HepG2 (cell line): ENCODE results near the gene ANTKMT. TPM values are rescaled to one million over a fixed set of nuclear protein-coding genes. Genes with fewer than 3 reads are reported as not detected.

Source experiments
- CENPBD1 ChIP-seq: sonication (generic); formaldehyde crosslinking; IDR thresholded peaks from 2 replicates; pipeline ENCODE4 v1.8.0; 2022; ENCODE audit warnings: missing genetic modification reagents, low read depth, mild to moderate bottlenecking, borderline replicate concordance
- DNMT1 ChIP-seq: sonication (generic); formaldehyde crosslinking; IDR thresholded peaks from 2 replicates; pipeline ENCODE4 v1.5.1; 2020; ENCODE audit warnings: mild to moderate bottlenecking, missing genetic modification reagents
- IRX3 ChIP-seq: sonication (generic); formaldehyde crosslinking; IDR thresholded peaks from 2 replicates; pipeline ENCODE4 v1.8.1; 2023; ENCODE audit warnings: mild to moderate bottlenecking, low read depth, missing genetic modification reagents, borderline replicate concordance
- JARID2 ChIP-seq: sonication (generic); formaldehyde crosslinking; IDR thresholded peaks from 2 replicates; pipeline ENCODE4 v1.8.1; 2023; ENCODE audit warnings: missing genetic modification reagents, inconsistent platforms; ENCODE audit not compliant: insufficient replicate concordance
- MED1 ChIP-seq: sonication (generic); formaldehyde crosslinking; IDR thresholded peaks from 2 replicates; pipeline ENCODE4 v1.4.0; 2020; ENCODE audit warnings: missing genetic modification reagents
- MXD1 ChIP-seq: sonication (generic); formaldehyde crosslinking; IDR thresholded peaks from 2 replicates; pipeline ENCODE4 v1.4.0; 2020; ENCODE audit warnings: mild to moderate bottlenecking, missing genetic modification reagents
- NKX3-1 ChIP-seq: sonication (generic); formaldehyde crosslinking; IDR thresholded peaks from 2 replicates; pipeline ENCODE4 v1.5.0; 2020; ENCODE audit warnings: missing genetic modification reagents
- NR2F2 ChIP-seq: IDR thresholded peaks from 2 replicates; pipeline ENCODE4 v1.6.1; 2012; ENCODE audit warnings: low read depth, inconsistent platforms, borderline replicate concordance
- PHF21A ChIP-seq: sonication (generic); formaldehyde crosslinking; IDR thresholded peaks from 2 replicates; pipeline ENCODE4 v1.5.0; 2020; ENCODE audit warnings: mild to moderate bottlenecking, missing genetic modification reagents
- POLR2A ChIP-seq, 2 experiments: IDR thresholded peaks; 2 replicates each; pipeline ENCODE4 v1.6.1; 2011; ENCODE audit warnings: low read depth in 2 of 2, low read length in 2 of 2, mild to moderate bottlenecking in 1 of 2, moderate library complexity in 1 of 2; ENCODE audit not compliant: insufficient read depth in 1 of 2
- RBM39 ChIP-seq: fragments of 200-400 bp; formaldehyde crosslinking; IDR thresholded peaks from one replicate; pipeline ENCODE4 v1.6.1; 2018; ENCODE audit warnings: antibody characterized with exemption, mild to moderate bottlenecking, low read depth, low read length; ENCODE audit not compliant: poor library complexity, severe bottlenecking
- SIN3A ChIP-seq: IDR thresholded peaks from 2 replicates; pipeline ENCODE4 v1.6.1; 2011; ENCODE audit warnings: low read depth, mild to moderate bottlenecking, control low read depth, low read length, borderline replicate concordance
- SIX1 ChIP-seq: sonication (generic); formaldehyde crosslinking; IDR thresholded peaks from 2 replicates; pipeline ENCODE4 v1.4.0; 2020; ENCODE audit warnings: missing genetic modification reagents, borderline replicate concordance
- SMARCC2 ChIP-seq: fragments of 450-650 bp; IDR thresholded peaks from 2 replicates; pipeline ENCODE4 v1.6.1; 2017; ENCODE audit warnings: antibody characterized with exemption, mild to moderate bottlenecking
- STAT6 ChIP-seq: sonication (generic); formaldehyde crosslinking; IDR thresholded peaks from 2 replicates; pipeline ENCODE4 v1.4.0; 2020; ENCODE audit warnings: missing genetic modification reagents, mild to moderate bottlenecking, borderline replicate concordance
- THAP8 ChIP-seq: sonication (generic); formaldehyde crosslinking; IDR thresholded peaks from 2 replicates; pipeline ENCODE4 v1.5.1; 2020; ENCODE audit warnings: missing genetic modification reagents, mild to moderate bottlenecking, borderline replicate concordance
- ZBTB4 ChIP-seq: sonication (generic); formaldehyde crosslinking; IDR thresholded peaks from 2 replicates; pipeline ENCODE4 v1.4.0; 2020; ENCODE audit warnings: missing genetic modification reagents, mild to moderate bottlenecking, borderline replicate concordance
- ZNF10 ChIP-seq: sonication (generic); formaldehyde crosslinking; IDR thresholded peaks from 2 replicates; pipeline ENCODE4 v1.4.0; 2020; ENCODE audit warnings: mild to moderate bottlenecking, low read depth, missing genetic modification reagents, borderline replicate concordance
- ZNF136 ChIP-seq: sonication (generic); formaldehyde crosslinking; IDR thresholded peaks from 2 replicates; pipeline ENCODE4 v1.8.1; 2022; ENCODE audit warnings: low read depth, mild to moderate bottlenecking, moderate library complexity, missing genetic modification reagents
- ZNF264 ChIP-seq: sonication (generic); formaldehyde crosslinking; IDR thresholded peaks from 2 replicates; pipeline ENCODE4 v1.4.0; 2020; ENCODE audit warnings: missing genetic modification reagents
- ZNF343 ChIP-seq: sonication (generic); formaldehyde crosslinking; IDR thresholded peaks from 2 replicates; pipeline ENCODE4 v1.4.0; 2020; ENCODE audit warnings: mild to moderate bottlenecking, missing genetic modification reagents
- ZNF484 ChIP-seq: sonication (generic); formaldehyde crosslinking; IDR thresholded peaks from 2 replicates; pipeline ENCODE4 v1.5.1; 2020; ENCODE audit warnings: mild to moderate bottlenecking, low read depth, missing genetic modification reagents, borderline replicate concordance
- ZNF546 ChIP-seq: sonication (generic); formaldehyde crosslinking; conservative IDR thresholded peaks from 2 replicates; pipeline ENCODE4 v1.8.1; 2023; ENCODE audit warnings: mild to moderate bottlenecking, missing genetic modification reagents
- polyA plus RNA-seq, 8 experiments: library from polyadenylated mRNA; depleted of rRNA in 3 of 8; stranded (reverse) in 7 of 8; unstranded in 1 of 8; fragments of >200 nt; fragmentation: Illumina TruSeq in 4 of 8; extraction: Trizol in 4 of 8; gene quantifications; 2 replicates each; pipeline versions ENCODE4 v1.2.1 to v1.2.3, GENCODE V29; 2011 to 2016; ENCODE audit warnings: low read depth in 4 of 8, missing spikeins in 1 of 8, mixed read lengths in 1 of 8; ENCODE audit not compliant: insufficient read depth in 1 of 8
- total RNA-seq, 5 experiments: library from RNA; depleted of rRNA; stranded (reverse); fragments of >200 nt; fragmentation: Illumina TruSeq; extraction: Trizol; gene quantifications; 2 replicates each; pipeline ENCODE4 v1.2.3, GENCODE V29; 2016; ENCODE audit warnings: low read depth in 1 of 5

Gene ANTKMT
- total and polyA plus RNA-seq, 2 of the 13 experiments (the other 11 are each of a cell fraction or from before 2014, with no cell fraction given), result 7.5 to 47.8 TPM

GRCh38 chr16:689175-689897, 31.6 kb upstream of the ANTKMT start (continued):
- TF ChIP-seq STAT6, result no peak
- TF ChIP-seq ZBTB4, result no peak
- no peak for TF ChIP-seq CENPBD1 (CRISPR knock-in tag)
- no peak for TF ChIP-seq ZNF136
- TF ChIP-seq PHF21A (CRISPR knock-in tag), result no peak
- no peak for TF ChIP-seq NKX3-1 (CRISPR knock-in tag)
- TF ChIP-seq MXD1 (CRISPR knock-in tag), result 0 out of 2 replicates have a peak, but pooled peaks have one; percentile 10
- 0 out of 2 replicates have a peak, but pooled peaks have one; percentile 6 for TF ChIP-seq NR2F2
- TF ChIP-seq RBM39, result no peak
- TF ChIP-seq ZNF546 (CRISPR knock-in tag), result no peak
- TF ChIP-seq SIN3A, result no peak
- no peak for TF ChIP-seq ZNF343 (CRISPR knock-in tag)
- no peak for TF ChIP-seq THAP8
- TF ChIP-seq DNMT1 (CRISPR knock-in tag), result no peak
- TF ChIP-seq ZNF484 (CRISPR knock-in tag), result no peak
- TF ChIP-seq SMARCC2, result no peak
- no peak for TF ChIP-seq ZNF10 (CRISPR knock-in tag)
- TF ChIP-seq JARID2 (CRISPR knock-in tag), result no peak
- TF ChIP-seq SIX1 (CRISPR knock-in tag), result no peak
- TF ChIP-seq POLR2A (IDR thresholded peaks at IDR 0.05; ENCODE audit: insufficient read depth in 1 of 2, low read depth in 2 of 2, low read length in 2 of 2), result peak in 1 of 2 experiments; percentile 19; a peak in 2 of 4 replicates
- no peak for TF ChIP-seq ZNF264 (CRISPR knock-in tag)
- TF ChIP-seq IRX3 (CRISPR knock-in tag), result no peak
- no peak for TF ChIP-seq MED1 (CRISPR knock-in tag)
